Endothelial cell (in vitro differentiated cells): ENCODE data around the gene CCM2L. TPM values are rescaled to one million over a fixed set of nuclear protein-coding genes. Genes with fewer than 3 reads are reported as not detected.
A peak's percentile ranks its signal among the peaks of the same experiment; 100 is the strongest.

Source experiments
- DNase-seq: peaks from one replicate; pipeline ENCODE4 v3.0.0; 2021; ENCODE audit warnings: low spot score
- H3K27ac Mint-ChIP-seq: one replicate; pipeline ENCODE4 v1.8.0; 2021; ENCODE audit warnings: mixed read lengths, inconsistent platforms; ENCODE audit not compliant: unreplicated experiment
- H3K27me3 Mint-ChIP-seq: one replicate; pipeline ENCODE4 v1.8.0; 2021; ENCODE audit warnings: mild to moderate bottlenecking, moderate library complexity, mixed read lengths, inconsistent platforms; ENCODE audit not compliant: unreplicated experiment
- H3K36me3 Mint-ChIP-seq: one replicate; pipeline ENCODE4 v1.8.0; 2021; ENCODE audit warnings: mild to moderate bottlenecking, low read depth, mixed read lengths, inconsistent platforms; ENCODE audit not compliant: unreplicated experiment
- H3K4me1 Mint-ChIP-seq: one replicate; pipeline ENCODE4 v1.8.0; 2021; ENCODE audit warnings: mild to moderate bottlenecking, mixed read lengths, inconsistent platforms; ENCODE audit not compliant: unreplicated experiment
- H3K4me3 Mint-ChIP-seq: one replicate; pipeline ENCODE4 v1.8.0; 2021; ENCODE audit warnings: mild to moderate bottlenecking, mixed read lengths, inconsistent platforms; ENCODE audit not compliant: unreplicated experiment
- H3K9me3 Mint-ChIP-seq: one replicate; pipeline ENCODE4 v1.8.0; 2021; ENCODE audit warnings: mixed read lengths, inconsistent platforms; ENCODE audit not compliant: unreplicated experiment
- total RNA-seq: library from RNA; stranded (reverse); fragmentation: NEBNext Ultra II Directional; extraction: Animal tissue kit (Norgen Biotek cat#: 25700); gene quantifications from one replicate; pipeline ENCODE4 v1.2.1, GENCODE V29; 2021; ENCODE audit not compliant: unreplicated experiment
- TF ChIP-seq, protein P1 (sequence below): fragments of 200-600 bp; sonication (generic); IDR thresholded peaks from one replicate; pipeline ENCODE4 v1.5.0; 2021; ENCODE audit warnings: antibody characterized with exemption; ENCODE audit not compliant: unreplicated experiment

CCM2L gene
- total RNA-seq, 1 donor from 2014 or later, result 27.2 TPM

DNA sequence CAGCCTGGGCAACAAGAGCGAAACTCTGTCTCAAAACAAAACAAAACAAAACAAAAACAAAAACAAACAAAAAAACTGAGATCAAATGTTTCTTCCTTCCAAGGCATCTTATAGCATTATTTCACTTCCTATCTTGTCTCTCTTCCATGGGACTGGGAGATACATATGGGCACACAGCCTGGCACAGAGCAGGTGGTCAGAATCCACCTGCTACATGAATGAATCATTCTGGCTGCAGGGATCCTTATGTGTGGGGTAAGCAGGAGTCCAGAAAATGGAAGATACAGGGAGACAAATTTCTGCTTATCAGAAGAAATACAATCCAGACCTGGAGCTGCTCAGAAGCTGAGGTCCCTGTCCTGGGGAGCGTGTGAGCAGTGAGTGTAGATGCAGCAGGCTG lies 18.2 kb upstream of the CCM2L start:
- peaks cover 20% of the 10 kb centered on the region for H3K4me1 Mint-ChIP-seq
- no peak for DNase-seq
- H3K27ac Mint-ChIP-seq, result no peak overlapping the region
- peaks cover 9% of the 10 kb centered on the region for H3K27me3 Mint-ChIP-seq
- H3K4me3 Mint-ChIP-seq, result no peak overlapping the region
- TF ChIP-seq, protein P1, sequence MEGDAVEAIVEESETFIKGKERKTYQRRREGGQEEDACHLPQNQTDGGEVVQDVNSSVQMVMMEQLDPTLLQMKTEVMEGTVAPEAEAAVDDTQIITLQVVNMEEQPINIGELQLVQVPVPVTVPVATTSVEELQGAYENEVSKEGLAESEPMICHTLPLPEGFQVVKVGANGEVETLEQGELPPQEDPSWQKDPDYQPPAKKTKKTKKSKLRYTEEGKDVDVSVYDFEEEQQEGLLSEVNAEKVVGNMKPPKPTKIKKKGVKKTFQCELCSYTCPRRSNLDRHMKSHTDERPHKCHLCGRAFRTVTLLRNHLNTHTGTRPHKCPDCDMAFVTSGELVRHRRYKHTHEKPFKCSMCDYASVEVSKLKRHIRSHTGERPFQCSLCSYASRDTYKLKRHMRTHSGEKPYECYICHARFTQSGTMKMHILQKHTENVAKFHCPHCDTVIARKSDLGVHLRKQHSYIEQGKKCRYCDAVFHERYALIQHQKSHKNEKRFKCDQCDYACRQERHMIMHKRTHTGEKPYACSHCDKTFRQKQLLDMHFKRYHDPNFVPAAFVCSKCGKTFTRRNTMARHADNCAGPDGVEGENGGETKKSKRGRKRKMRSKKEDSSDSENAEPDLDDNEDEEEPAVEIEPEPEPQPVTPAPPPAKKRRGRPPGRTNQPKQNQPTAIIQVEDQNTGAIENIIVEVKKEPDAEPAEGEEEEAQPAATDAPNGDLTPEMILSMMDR, result no peak
- no peaks in the 10 kb centered on the region for H3K36me3 Mint-ChIP-seq
- H3K9me3 Mint-ChIP-seq, result no peaks in the 10 kb centered on the region

DNA sequence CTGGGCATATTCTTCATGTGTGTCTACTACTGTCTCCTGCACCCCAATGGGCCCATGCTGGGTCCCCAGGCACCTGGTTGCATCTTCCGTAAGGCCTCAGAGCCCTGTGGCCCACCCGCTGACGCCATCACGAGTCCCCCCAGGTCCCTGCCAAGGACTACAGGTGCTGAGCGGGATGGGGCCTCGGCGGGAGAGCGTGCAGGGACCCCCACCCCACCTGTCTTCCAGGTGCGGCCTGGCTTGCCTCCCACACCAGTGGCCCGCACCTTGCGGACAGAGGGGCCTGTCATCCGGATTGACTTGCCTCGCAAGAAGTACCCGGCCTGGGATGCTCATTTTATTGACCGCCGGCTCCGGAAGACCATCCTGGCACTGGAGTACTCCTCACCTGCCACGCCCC lies 13.2 kb upstream of the CCM2L start:
- Mint-ChIP-seq H3K27me3 (peaks cover 17% of the 10 kb centered on the region), H3K27ac (no peak overlapping the region), H3K36me3 (no peaks in the 10 kb centered on the region), H3K9me3 (no peaks in the 10 kb centered on the region), H3K4me1 (peaks cover 16% of the 10 kb centered on the region), H3K4me3 (no peak overlapping the region)
- TF ChIP-seq, protein P1, result no peak
- DNase-seq, result no peak

DNA sequence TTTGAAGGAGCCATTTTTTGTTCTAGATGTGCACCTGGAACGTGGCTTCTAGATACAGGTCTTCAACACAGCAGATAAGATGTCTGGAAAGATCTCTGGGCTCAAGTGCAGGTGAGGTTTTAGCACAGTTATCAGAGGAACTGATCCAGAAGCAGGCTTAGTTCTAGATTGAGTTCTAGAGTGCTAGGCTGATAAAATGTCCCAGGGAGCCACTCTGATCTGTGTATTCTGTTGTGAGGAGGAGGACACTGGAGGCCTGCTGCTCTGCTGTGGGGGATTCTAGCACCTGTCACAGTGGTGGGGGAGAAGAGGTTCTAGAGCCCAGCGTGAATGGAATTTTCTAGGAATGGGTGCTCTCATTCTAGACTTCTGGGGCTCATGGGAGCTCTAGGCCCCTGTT lies 12.0 kb upstream of the CCM2L start:
- H3K4me1 Mint-ChIP-seq, result peaks cover 21% of the 10 kb centered on the region
- no peaks in the 10 kb centered on the region for H3K9me3 Mint-ChIP-seq
- H3K36me3 Mint-ChIP-seq, result no peaks in the 10 kb centered on the region
- no peak for DNase-seq
- TF ChIP-seq, protein P1, result no peak
- H3K4me3 Mint-ChIP-seq, result no peak overlapping the region
- H3K27me3 Mint-ChIP-seq, result peaks cover 15% of the 10 kb centered on the region
- H3K27ac Mint-ChIP-seq, result no peak overlapping the region

DNA sequence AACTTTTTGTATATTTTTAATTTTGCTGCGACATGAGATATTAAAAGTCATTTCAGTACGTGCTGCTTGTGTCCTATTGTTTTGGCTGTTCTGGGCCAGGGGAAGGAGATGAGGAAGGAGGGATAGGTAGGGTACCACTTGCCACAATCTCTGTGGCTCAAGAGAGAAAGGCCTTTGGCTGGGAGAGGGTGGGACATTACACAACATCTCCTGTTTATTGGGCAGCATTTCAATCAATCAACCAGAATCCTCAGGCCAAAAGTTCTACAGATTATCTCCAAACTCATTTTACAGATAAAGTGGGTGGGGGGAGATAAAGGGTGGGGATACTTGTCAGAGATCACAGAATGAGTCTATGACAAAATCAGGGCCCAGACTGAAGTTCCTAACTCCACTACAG lies 6.9 kb upstream of the CCM2L start:
- H3K4me1 Mint-ChIP-seq, result peaks cover 45% of the 10 kb centered on the region
- DNase-seq, result no peak
- no peak overlapping the region for H3K4me3 Mint-ChIP-seq
- peaks cover 13% of the 10 kb centered on the region for H3K27me3 Mint-ChIP-seq
- peak overlapping the region; percentile 38 for H3K27ac Mint-ChIP-seq
- TF ChIP-seq, protein P1, result no peak
- H3K9me3 Mint-ChIP-seq, result no peaks in the 10 kb centered on the region
- no peaks in the 10 kb centered on the region for H3K36me3 Mint-ChIP-seq

DNA sequence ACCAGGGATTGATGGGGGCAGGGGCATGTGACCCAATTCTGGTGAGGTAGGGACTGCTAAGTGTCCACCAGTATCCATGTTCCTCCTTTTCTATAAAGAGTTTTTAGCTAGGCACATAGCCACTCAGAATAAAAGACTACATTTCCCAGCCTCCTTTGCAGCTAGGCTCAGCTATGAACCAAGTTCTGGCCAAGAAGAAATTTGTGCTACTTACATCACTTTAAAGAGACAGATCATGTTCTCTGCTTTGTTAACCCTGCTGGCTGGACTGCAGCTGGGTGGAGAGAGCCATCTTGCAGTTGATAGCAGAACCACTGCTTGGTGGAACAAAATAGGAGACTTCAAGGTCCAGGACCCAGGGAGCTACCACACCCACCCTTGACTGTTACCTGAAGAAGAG lies 5.3 kb upstream of the CCM2L start:
- Mint-ChIP-seq H3K4me1 (peaks cover 57% of the 10 kb centered on the region), H3K27me3 (peaks cover 13% of the 10 kb centered on the region), H3K27ac (no peak overlapping the region), H3K36me3 (no peaks in the 10 kb centered on the region), H3K4me3 (no peak overlapping the region), H3K9me3 (no peaks in the 10 kb centered on the region)
- DNase-seq, result no peak
- TF ChIP-seq, protein P1, result no peak
